AG08396 (cell line): Measurements from ENCODE around the gene ERCC3.

Source experiments
- DNase-seq: peaks from one replicate; pipeline ENCODE4 v3.0.0; 2012; ENCODE audit warnings: low spot score, mixed read lengths

Gene ERCC3

GRCh38 chr2:127293748-127294562, at the start of gene ERCC3:
TSS of gene ERCC3 (minus strand) at chr2:127294144. CDS start at chr2:127294081, 63 bp downstream.
- DNase-seq: peak; percentile 93

GRCh38 chr2:127343277-127343676, 49.3 kb upstream of the ERCC3 start:
- DNase-seq: no peak

GRCh38 chr2:127342101-127342500, 48.2 kb upstream of the ERCC3 start:
- no peak for DNase-seq

- DNase-seq: no peak
Observed at GRCh38 chr2:127332335-127332734, 38.4 kb upstream of the ERCC3 start.

- no peak for DNase-seq
Observed at GRCh38 chr2:127330753-127331152, 36.8 kb upstream of the ERCC3 start.

- no peak for DNase-seq
Observed at GRCh38 chr2:127326289-127326945, 32.5 kb upstream of the ERCC3 start.

GRCh38 chr2:127324635-127325034, 30.7 kb upstream of the ERCC3 start:
- DNase-seq: peak; percentile 27

GRCh38 chr2:127321303-127321702, 27.4 kb upstream of the ERCC3 start:
- peak; percentile 42 for DNase-seq

GRCh38 chr2:127320586-127321275, 26.8 kb upstream of the ERCC3 start:
- no peak for DNase-seq

GRCh38 chr2:127320067-127320466, 26.1 kb upstream of the ERCC3 start:
- DNase-seq: no peak

- no peak for DNase-seq
Observed at GRCh38 chr2:127314193-127314988, 20.4 kb upstream of the ERCC3 start.

- DNase-seq: no peak
Observed at GRCh38 chr2:127313406-127313805, 19.5 kb upstream of the ERCC3 start.

- DNase-seq: no peak
Observed at GRCh38 chr2:127310980-127311379, 17.0 kb upstream of the ERCC3 start.

GRCh38 chr2:127309468-127309867, 15.5 kb upstream of the ERCC3 start:
- no peak for DNase-seq

- no peak for DNase-seq
Observed at GRCh38 chr2:127308586-127309138, 14.7 kb upstream of the ERCC3 start.

- DNase-seq: no peak
Observed at GRCh38 chr2:127305990-127306585, 12.1 kb upstream of the ERCC3 start.

- no peak for DNase-seq
Observed at GRCh38 chr2:127302168-127302567, 8.2 kb upstream of the ERCC3 start.

GRCh38 chr2:127293386-127293747, 577 bp downstream of the ERCC3 start:
- DNase-seq: no peak

- DNase-seq: no peak
Observed at GRCh38 chr2:127288274-127288673, 5.7 kb downstream of the ERCC3 start.

GRCh38 chr2:127283275-127283674, 10.7 kb downstream of the ERCC3 start:
- no peak for DNase-seq

- no peak for DNase-seq
Observed at GRCh38 chr2:127280693-127281092, 13.3 kb downstream of the ERCC3 start.
